HCT116 (cell line): ENCODE measurements around the gene POLA2.

ENCODE experiments used
- CTCF ChIP-seq, 3 experiments: fragments of 200-600 bp in 1 of 3; sonication (generic) in 1 of 3; IDR thresholded peaks in 2 of 3; conservative IDR thresholded peaks in 1 of 3; 2 replicates each; pipeline ENCODE4 v1.5.1; 2012 to 2017; ENCODE audit warnings: low read depth in 2 of 3, low read length in 2 of 3, antibody characterized with exemption in 1 of 3, borderline replicate concordance in 1 of 3, control low read depth in 1 of 3, mild to moderate bottlenecking in 1 of 3, mixed read lengths in 1 of 3, mixed run types in 1 of 3, moderate library complexity in 1 of 3; ENCODE audit not compliant: insufficient read depth in 1 of 3
- EZH2 ChIP-seq: fragments of 200-600 bp; sonication (generic); IDR thresholded peaks from 2 replicates; pipeline ENCODE4 v1.6.1; 2017; ENCODE audit warnings: antibody characterized with exemption, mixed run types
- POLR2A ChIP-seq: IDR thresholded peaks from 2 replicates; pipeline ENCODE4 v1.7.0; 2011; ENCODE audit warnings: borderline replicate concordance; ENCODE audit not compliant: insufficient read depth, insufficient read length; ENCODE audit errors: extremely low read depth
- ZFX ChIP-seq: fragments of 450-650 bp; IDR thresholded peaks from 2 replicates; pipeline ENCODE4 v1.6.1; 2017
- ZNF274 ChIP-seq: fragments of 200-500 bp; sonication (Bioruptor generic); IDR thresholded peaks from 2 replicates; pipeline ENCODE4 v1.6.1; 2014; ENCODE audit warnings: mild to moderate bottlenecking, low read depth, low read length, inconsistent platforms

GRCh38 chr11:65303555-65303954 lies 41.8 kb downstream of the POLA2 start:
- TF ChIP-seq ZNF274 (no peak), CTCF (IDR thresholded peaks at IDR 0.05 in 2 of 3, conservative IDR thresholded peaks at IDR 0.05 in 1 of 3; ENCODE audit: borderline replicate concordance in 1 of 3, insufficient read depth in 1 of 3, low read depth in 2 of 3, low read length in 2 of 3) (no peak), EZH2 (no peak), ZFX (no peak), POLR2A (no peak)
